ENCODE results near the gene GNL3.
"Not testable (repeated sequence)": the region's sequence is repeated elsewhere in the genome, so short reads cannot be mapped to it uniquely, and the experiment has no call there.

Gene GNL3, protein sequence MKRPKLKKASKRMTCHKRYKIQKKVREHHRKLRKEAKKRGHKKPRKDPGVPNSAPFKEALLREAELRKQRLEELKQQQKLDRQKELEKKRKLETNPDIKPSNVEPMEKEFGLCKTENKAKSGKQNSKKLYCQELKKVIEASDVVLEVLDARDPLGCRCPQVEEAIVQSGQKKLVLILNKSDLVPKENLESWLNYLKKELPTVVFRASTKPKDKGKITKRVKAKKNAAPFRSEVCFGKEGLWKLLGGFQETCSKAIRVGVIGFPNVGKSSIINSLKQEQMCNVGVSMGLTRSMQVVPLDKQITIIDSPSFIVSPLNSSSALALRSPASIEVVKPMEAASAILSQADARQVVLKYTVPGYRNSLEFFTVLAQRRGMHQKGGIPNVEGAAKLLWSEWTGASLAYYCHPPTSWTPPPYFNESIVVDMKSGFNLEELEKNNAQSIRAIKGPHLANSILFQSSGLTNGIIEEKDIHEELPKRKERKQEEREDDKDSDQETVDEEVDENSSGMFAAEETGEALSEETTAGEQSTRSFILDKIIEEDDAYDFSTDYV

DNA sequence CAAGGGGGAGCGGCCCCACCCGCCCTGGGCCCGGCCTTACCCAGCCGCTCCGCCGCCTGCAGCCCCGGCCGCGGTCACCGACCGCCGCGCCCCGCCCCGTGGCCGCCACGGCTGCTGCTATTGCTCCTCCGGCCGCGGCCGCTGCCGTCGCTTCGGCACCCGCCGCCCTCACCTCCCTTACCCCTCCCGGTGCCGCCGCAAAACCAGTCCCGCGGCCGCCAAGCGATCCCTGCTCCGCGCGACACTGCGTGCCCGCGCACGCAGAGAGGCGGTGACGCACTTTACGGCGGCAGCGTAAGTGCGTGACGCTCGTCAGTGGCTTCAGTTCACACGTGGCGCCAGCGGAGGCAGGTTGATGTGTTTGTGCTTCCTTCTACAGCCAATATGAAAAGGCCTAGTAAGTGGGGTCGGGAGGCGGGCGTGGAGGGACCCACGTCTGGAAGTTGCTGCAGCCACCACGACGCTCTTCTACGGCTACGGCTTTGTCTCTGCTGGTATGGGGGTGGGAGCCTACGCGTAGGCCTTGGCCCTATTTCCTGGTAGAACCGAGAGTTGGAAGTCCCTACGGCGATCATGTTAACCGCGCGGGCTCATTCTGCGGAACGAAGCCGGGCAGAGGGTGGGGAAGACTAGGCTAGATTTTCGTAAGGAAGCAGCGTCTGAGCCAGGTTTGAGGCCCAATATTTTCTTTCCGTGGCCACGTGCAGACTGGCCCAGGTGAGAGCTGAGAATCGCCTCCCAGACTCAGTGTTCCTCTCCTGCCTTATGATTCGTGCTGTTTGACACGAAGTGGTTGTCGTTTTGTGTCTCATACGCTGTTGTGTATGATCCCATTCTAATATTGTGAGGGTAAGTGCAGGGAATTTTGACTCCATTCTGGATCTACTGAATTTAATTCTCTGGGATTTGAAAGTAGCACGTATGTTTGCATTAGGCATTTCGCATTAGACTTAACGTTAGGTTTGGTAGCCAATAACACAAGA lies at the start of gene GNL3, which contains the start of gene PBRM1:
Gene GNL3 (plus strand): TSS at position 324 of the 983 bp plus-strand sequence. CDS start 61 bp downstream, at position 385.
Gene PBRM1 (minus strand): TSS at position 205 of the 983 bp plus-strand sequence.
- peak; percentile 84 for ATAC-seq
- Mint-ChIP-seq H3K4me1 (peaks cover 67% of the 10 kb centered on the region), H3K27me3 (no peaks in the 10 kb centered on the region), H3K4me3 (peak within 1 kb of the TSS; percentile 93 to 98), H3K27ac (peak within 1 kb of the TSS; percentile 96 to 99), H3K9me3 (no peaks in the 10 kb centered on the region)
- DNase-seq = peak; percentile 93 to 96

DNA sequence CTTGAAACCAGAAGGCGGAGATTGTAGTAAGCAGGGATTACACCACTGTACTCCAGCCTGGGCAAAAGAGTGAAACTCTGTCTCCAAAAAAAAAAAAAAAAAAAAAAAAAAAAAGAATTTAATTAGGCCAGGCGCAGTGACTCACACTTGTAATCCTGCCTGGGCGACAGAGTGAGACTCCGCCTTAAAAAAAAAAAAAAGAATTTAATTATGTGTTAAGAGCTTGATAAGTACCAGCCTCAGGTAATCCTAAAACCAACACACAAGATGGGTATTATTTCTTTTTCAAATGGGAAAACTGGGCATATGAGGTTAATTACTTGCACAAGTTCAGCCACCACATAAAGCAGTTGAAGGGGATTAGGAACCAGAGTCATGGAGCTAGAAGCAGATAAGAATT lies 49.2 kb upstream of the GNL3 start:
- no peak for DNase-seq
- H3K27me3 Mint-ChIP-seq = no peaks in the 10 kb centered on the region
- no peaks in the 10 kb centered on the region for H3K9me3 Mint-ChIP-seq
- no peak overlapping the region for H3K27ac Mint-ChIP-seq
- H3K4me3 Mint-ChIP-seq = no peak overlapping the region
- no peak for ATAC-seq
- H3K4me1 Mint-ChIP-seq = no peaks in the 10 kb centered on the region

- peaks cover 3% of the 10 kb centered on the region for H3K4me1 Mint-ChIP-seq
- ATAC-seq (no peak), DNase-seq (no peak)
- H3K4me3 Mint-ChIP-seq = no peak overlapping the region
- peak overlapping the region in 1 of 2 donors; percentile 14 for H3K27ac Mint-ChIP-seq
- H3K9me3 Mint-ChIP-seq = no peaks in the 10 kb centered on the region
- H3K27me3 Mint-ChIP-seq = no peaks in the 10 kb centered on the region
Measured at GRCh38 chr3:52645549-52645948, 40.3 kb upstream of the GNL3 start.

- H3K27ac Mint-ChIP-seq = peak overlapping the region in 1 of 2 donors; percentile 61
- DNase-seq = no peak
Measured at GRCh38 chr3:52649461-52650210, 36.2 kb upstream of the GNL3 start.

GRCh38 chr3:52650439-52650838 lies 35.4 kb upstream of the GNL3 start:
- ATAC-seq (no peak), DNase-seq (no peak)
- Mint-ChIP-seq H3K4me3 (no peak overlapping the region), H3K9me3 (no peaks in the 10 kb centered on the region), H3K27ac (no peak overlapping the region), H3K27me3 (no peaks in the 10 kb centered on the region), H3K4me1 (peaks cover 8% of the 10 kb centered on the region)

More at GRCh38 chr3:52649461-52650210, 36.2 kb upstream of the GNL3 start:
- H3K9me3 Mint-ChIP-seq = no peaks in the 10 kb centered on the region
- no peak for ATAC-seq
- no peak overlapping the region for H3K4me3 Mint-ChIP-seq
- H3K4me1 Mint-ChIP-seq = peaks cover 8% of the 10 kb centered on the region
- no peaks in the 10 kb centered on the region for H3K27me3 Mint-ChIP-seq

DNA sequence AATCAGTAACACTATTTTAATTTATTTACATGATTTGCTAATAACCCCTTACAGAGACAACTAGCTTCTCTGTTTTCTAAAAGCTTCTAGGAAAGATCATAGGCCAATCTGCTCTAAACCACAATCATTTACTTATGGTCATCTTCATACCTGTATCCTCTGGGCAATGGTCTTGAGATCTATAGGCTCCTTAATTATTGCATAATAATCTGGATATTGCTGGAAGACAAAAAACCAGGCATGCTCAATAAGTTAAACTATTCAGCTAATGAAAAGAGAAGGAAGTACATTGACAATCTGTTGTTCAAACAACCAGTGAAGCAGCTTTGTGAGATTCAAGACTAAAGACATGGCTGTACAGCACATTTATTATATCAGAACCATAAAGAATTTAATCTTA lies 34.2 kb upstream of the GNL3 start:
- Mint-ChIP-seq H3K27ac (no peak overlapping the region), H3K9me3 (no peaks in the 10 kb centered on the region), H3K27me3 (no peaks in the 10 kb centered on the region), H3K4me3 (no peak overlapping the region), H3K4me1 (peaks cover 8% of the 10 kb centered on the region)
- no peak for ATAC-seq
- no peak for DNase-seq

- Mint-ChIP-seq H3K4me3 (no peak overlapping the region), H3K4me1 (peaks cover 1% of the 10 kb centered on the region), H3K27ac (no peak overlapping the region), H3K27me3 (no peaks in the 10 kb centered on the region), H3K9me3 (no peaks in the 10 kb centered on the region)
- DNase-seq (no peak), ATAC-seq (no peak)
Measured at GRCh38 chr3:52655895-52656294, 29.9 kb upstream of the GNL3 start.

DNA sequence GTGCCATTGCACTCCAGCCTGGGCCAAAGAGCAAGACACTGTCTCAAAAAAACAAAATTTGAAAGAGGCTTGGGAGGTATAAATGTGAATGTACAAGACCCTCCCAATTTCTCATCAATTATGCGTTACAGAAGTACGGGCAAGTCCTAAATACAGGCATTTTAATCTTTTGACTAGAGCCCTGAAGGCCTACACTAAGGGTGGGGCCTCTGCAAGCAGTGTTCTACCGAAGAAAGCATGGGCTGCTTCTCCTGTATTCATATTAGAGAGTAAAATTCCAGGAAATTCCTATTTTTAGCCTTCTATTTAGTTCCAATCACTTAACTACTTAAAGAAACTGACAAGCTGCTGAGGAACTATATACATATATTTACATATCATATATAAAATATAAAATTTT lies 25.8 kb upstream of the GNL3 start:
- no peaks in the 10 kb centered on the region for H3K4me1 Mint-ChIP-seq
- H3K27me3 Mint-ChIP-seq = no peaks in the 10 kb centered on the region
- ATAC-seq (no peak), DNase-seq (no peak)
- no peaks in the 10 kb centered on the region for H3K9me3 Mint-ChIP-seq
- no peak overlapping the region for H3K27ac Mint-ChIP-seq
- H3K4me3 Mint-ChIP-seq = no peak overlapping the region

GRCh38 chr3:52663098-52663497 lies 22.7 kb upstream of the GNL3 start:
- Mint-ChIP-seq H3K27ac (no peak overlapping the region), H3K4me3 (no peak overlapping the region), H3K9me3 (no peaks in the 10 kb centered on the region), H3K4me1 (no peaks in the 10 kb centered on the region), H3K27me3 (no peaks in the 10 kb centered on the region)
- no peak for DNase-seq
- no peak for ATAC-seq

- Mint-ChIP-seq H3K4me3 (peak overlapping the region; percentile 35 to 71), H3K27ac (peak overlapping the region; percentile 78 to 96), H3K9me3 (no peaks in the 10 kb centered on the region), H3K4me1 (peaks cover 28% of the 10 kb centered on the region), H3K27me3 (no peaks in the 10 kb centered on the region)
- DNase-seq (peak in 1 of 2 donors; percentile 68), ATAC-seq (peak; percentile 98)
Measured at GRCh38 chr3:52670621-52671521, 15.0 kb upstream of the GNL3 start.

- no peak for DNase-seq
- Mint-ChIP-seq H3K27ac (peak overlapping the region; percentile 43 to 96), H3K27me3 (no peaks in the 10 kb centered on the region), H3K4me1 (peaks cover 28% of the 10 kb centered on the region), H3K9me3 (no peaks in the 10 kb centered on the region), H3K4me3 (peak overlapping the region in 1 of 2 donors; percentile 53)
- no peak for ATAC-seq
Measured at GRCh38 chr3:52671676-52672075, 14.2 kb upstream of the GNL3 start.

- H3K27me3 Mint-ChIP-seq, H3K27ac Mint-ChIP-seq: not testable (repeated sequence)
Measured at GRCh38 chr3:52676201-52676600, 9.6 kb upstream of the GNL3 start.

GRCh38 chr3:52678265-52679198 lies 7.3 kb upstream of the GNL3 start:
- Mint-ChIP-seq H3K27me3 (no peaks in the 10 kb centered on the region), H3K4me1 (peaks cover 41% of the 10 kb centered on the region), H3K4me3 (no peak overlapping the region), H3K9me3 (no peaks in the 10 kb centered on the region), H3K27ac (peak overlapping the region; percentile 91 to 95)
- no peak for DNase-seq
- ATAC-seq = no peak

More at GRCh38 chr3:52676201-52676600, 9.6 kb upstream of the GNL3 start:
- peaks cover 36% of the 10 kb centered on the region for H3K4me1 Mint-ChIP-seq
- not testable (repeated sequence) for H3K9me3 Mint-ChIP-seq, H3K4me3 Mint-ChIP-seq, ATAC-seq, DNase-seq
